ENCODE data around the gene IVD. TPM values are rescaled to one million over a fixed set of nuclear protein-coding genes. Genes with fewer than 3 reads are reported as not detected.

Gene IVD
- total and polyA plus RNA-seq, 5 donors from 2014 or later: 25.0 to 40.2 (median 32.9) TPM

DNA sequence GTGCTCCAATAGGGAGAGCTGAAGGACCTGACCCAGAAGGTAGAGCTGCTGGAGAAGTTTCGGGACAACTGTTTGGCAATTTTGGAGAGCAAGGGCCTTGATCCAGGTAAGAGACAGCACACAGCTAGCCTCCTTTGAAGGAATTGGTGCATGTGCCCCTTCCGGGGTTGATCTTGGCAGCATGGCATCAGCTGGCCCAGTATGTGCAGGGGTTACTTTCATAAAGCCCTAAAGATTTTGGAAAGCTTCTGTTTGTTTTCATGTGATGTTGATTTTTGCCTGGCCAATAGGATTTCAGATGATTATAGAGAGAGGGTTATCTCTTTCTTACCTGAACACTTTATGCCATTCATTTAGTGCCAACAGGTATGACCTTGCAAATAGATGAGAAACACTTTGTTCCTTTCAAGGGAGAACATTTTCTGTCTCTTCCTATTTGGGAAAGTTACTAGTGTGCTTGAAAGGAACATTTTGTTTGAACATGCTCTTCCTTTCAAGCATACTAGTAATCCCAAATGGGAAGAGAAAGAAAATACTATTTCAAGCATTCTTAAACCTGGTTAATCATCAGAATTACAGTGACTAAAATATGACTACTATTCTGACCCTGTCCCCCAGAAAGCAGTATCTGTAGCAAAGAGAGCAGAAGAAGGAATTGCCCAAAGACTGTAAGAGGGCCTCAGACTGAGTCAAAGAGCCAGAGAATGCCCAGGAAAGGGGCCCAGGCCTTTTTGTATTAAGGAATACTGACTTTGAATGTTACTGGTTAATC is 15.6 kb upstream of the IVD start:
- H3K4me3 ChIP-seq (ENCODE audit: low read depth, low read length): no peak overlapping the region
- ATAC-seq (ENCODE audit: low read depth in 2 of 2): no peak
- peaks cover 0 to 8% (median 1%) of the 10 kb centered on the region in 4 donors for H3K4me1 Mint-ChIP-seq
- no peak overlapping the region for H3K4me3 Mint-ChIP-seq
- no peak overlapping the region for H3K27ac ChIP-seq (ENCODE audit: insufficient read depth, low read length, poor library complexity, severe bottlenecking)
- H3K4me1 ChIP-seq (ENCODE audit: control insufficient read depth, insufficient read depth, low read length, poor library complexity, severe bottlenecking): no peaks in the 10 kb centered on the region
- peaks cover 46% of the 10 kb centered on the region for H3K36me3 Mint-ChIP-seq
- H3K27me3 Mint-ChIP-seq: no peaks in the 10 kb centered on the region
- H3K27ac Mint-ChIP-seq: peak overlapping the region in 1 of 3 donors; percentile 75
- H3K27me3 ChIP-seq (ENCODE audit: control insufficient read depth, insufficient read depth, low read length): no peaks in the 10 kb centered on the region
- no peaks in the 10 kb centered on the region for H3K9me3 Mint-ChIP-seq
- no peak for DNase-seq
- peaks cover 46% of the 10 kb centered on the region for H3K36me3 ChIP-seq (ENCODE audit: control insufficient read depth, insufficient read depth, low read length)
- H3K9me3 ChIP-seq (ENCODE audit: control insufficient read depth in 2 of 2, low read length in 2 of 2): no peaks in the 10 kb centered on the region

DNA sequence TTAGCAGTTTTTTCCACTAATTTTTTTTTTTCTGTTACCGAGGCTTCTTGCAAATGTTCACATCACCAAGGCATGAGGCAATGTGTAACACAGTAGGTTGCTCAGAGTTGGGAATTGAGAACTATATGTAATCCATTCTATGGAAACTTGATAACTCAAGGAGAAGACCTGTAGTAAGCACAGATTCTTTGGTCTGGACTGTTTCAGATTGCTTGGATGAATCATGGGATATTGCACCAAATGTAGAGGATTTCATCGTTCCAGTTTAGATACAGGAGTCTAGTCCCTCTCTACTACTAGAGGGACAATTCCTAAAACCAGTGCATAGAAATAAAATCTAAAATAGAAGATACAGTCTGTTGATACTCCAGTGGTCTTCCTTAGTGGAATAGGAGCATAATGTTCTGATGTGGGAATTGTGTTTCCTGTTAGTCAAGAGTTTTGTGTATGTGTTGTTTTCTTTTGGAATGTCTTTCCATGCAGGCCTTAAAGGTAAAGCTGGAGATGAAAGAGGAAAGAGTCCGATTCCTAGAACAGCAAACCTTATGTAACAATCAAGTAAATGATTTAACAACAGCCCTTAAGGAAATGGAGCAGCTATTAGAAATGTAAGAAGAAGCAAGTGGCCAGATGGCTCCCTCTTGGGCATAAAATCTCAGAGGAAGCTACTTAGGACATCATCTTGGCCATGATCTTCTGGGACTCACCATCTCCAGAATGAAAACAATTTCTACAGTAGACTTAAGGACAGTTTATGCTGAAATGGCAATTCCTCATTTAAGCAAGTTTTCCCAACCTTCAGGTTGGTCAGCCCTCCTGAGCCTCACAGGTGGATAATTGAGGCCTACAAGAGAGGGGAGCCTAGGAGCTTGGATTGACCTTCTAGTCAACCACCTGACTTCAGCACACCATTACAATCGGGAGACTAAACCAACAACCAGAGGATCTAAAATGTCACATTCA is 12.3 kb upstream of the IVD start:
- Mint-ChIP-seq H3K36me3 (peaks cover 32% of the 10 kb centered on the region), H3K4me3 (no peak overlapping the region), H3K4me1 (peaks cover 2 to 19% (median 4%) of the 10 kb centered on the region in 4 donors), H3K9me3 (no peaks in the 10 kb centered on the region), H3K27ac (peak overlapping the region in 1 of 3 donors; percentile 80), H3K27me3 (no peaks in the 10 kb centered on the region)
- Histone ChIP-seq H3K27me3 (ENCODE audit: control insufficient read depth, insufficient read depth, low read length) (no peaks in the 10 kb centered on the region), H3K9me3 (ENCODE audit: control insufficient read depth in 2 of 2, low read length in 2 of 2) (no peaks in the 10 kb centered on the region), H3K27ac (ENCODE audit: insufficient read depth, low read length, poor library complexity, severe bottlenecking) (no peak overlapping the region), H3K4me1 (ENCODE audit: control insufficient read depth, insufficient read depth, low read length, poor library complexity, severe bottlenecking) (peaks cover 5% of the 10 kb centered on the region), H3K4me3 (ENCODE audit: low read depth, low read length) (no peak overlapping the region), H3K36me3 (ENCODE audit: control insufficient read depth, insufficient read depth, low read length) (peaks cover 32% of the 10 kb centered on the region)
- DNase-seq (no peak), ATAC-seq (ENCODE audit: low read depth in 2 of 2) (no peak)

- Histone ChIP-seq H3K9me3 (ENCODE audit: control insufficient read depth in 2 of 2, low read length in 2 of 2) (no peaks in the 10 kb centered on the region), H3K27me3 (ENCODE audit: control insufficient read depth, insufficient read depth, low read length) (no peaks in the 10 kb centered on the region), H3K4me1 (ENCODE audit: control insufficient read depth, insufficient read depth, low read length, poor library complexity, severe bottlenecking) (peaks cover 12% of the 10 kb centered on the region), H3K4me3 (ENCODE audit: low read depth, low read length) (peak overlapping the region; percentile 62), H3K36me3 (ENCODE audit: control insufficient read depth, insufficient read depth, low read length) (peaks cover 9% of the 10 kb centered on the region), H3K27ac (ENCODE audit: insufficient read depth, low read length, poor library complexity, severe bottlenecking) (no peak overlapping the region)
- ATAC-seq (ENCODE audit: low read depth in 2 of 2) (no peak), DNase-seq (no peak)
- H3K4me1 Mint-ChIP-seq: peaks cover 10 to 22% (median 15%) of the 10 kb centered on the region in 4 donors
- peaks cover 7% of the 10 kb centered on the region for H3K36me3 Mint-ChIP-seq
- peak overlapping the region in 2 of 4 donors; percentile 62 to 75 for H3K4me3 Mint-ChIP-seq
- H3K27me3 Mint-ChIP-seq: no peaks in the 10 kb centered on the region
- H3K27ac Mint-ChIP-seq: peak overlapping the region in 2 of 3 donors; percentile 50 to 70
- no peaks in the 10 kb centered on the region for H3K9me3 Mint-ChIP-seq
Measured at GRCh38 chr15:40397688-40398412, 7.7 kb upstream of the IVD start.

- peaks cover 4% of the 10 kb centered on the region for H3K36me3 ChIP-seq (ENCODE audit: control insufficient read depth, insufficient read depth, low read length)
- DNase-seq: peak in 1 of 3 donors; percentile 51
- no peaks in the 10 kb centered on the region for H3K9me3 ChIP-seq (ENCODE audit: control insufficient read depth in 2 of 2, low read length in 2 of 2)
- no peaks in the 10 kb centered on the region for H3K27me3 Mint-ChIP-seq
- H3K4me3 ChIP-seq (ENCODE audit: low read depth, low read length): peak overlapping the region; percentile 62
- H3K27ac Mint-ChIP-seq: peak overlapping the region; percentile 21 to 70 (median 50)
- H3K27me3 ChIP-seq (ENCODE audit: control insufficient read depth, insufficient read depth, low read length): no peaks in the 10 kb centered on the region
- H3K4me1 Mint-ChIP-seq: peaks cover 10 to 19% (median 15%) of the 10 kb centered on the region in 4 donors
- no peaks in the 10 kb centered on the region for H3K9me3 Mint-ChIP-seq
- no peak overlapping the region for H3K27ac ChIP-seq (ENCODE audit: insufficient read depth, low read length, poor library complexity, severe bottlenecking)
- ATAC-seq (ENCODE audit: low read depth in 2 of 2): peak; percentile 50 to 58
- H3K4me3 Mint-ChIP-seq: peak overlapping the region in 3 of 4 donors; percentile 59 to 75 (median 62)
- H3K36me3 Mint-ChIP-seq: peaks cover 4% of the 10 kb centered on the region
- H3K4me1 ChIP-seq (ENCODE audit: control insufficient read depth, insufficient read depth, low read length, poor library complexity, severe bottlenecking): peaks cover 12% of the 10 kb centered on the region
Measured at GRCh38 chr15:40398413-40398873, 7.2 kb upstream of the IVD start.

- H3K36me3 ChIP-seq (ENCODE audit: control insufficient read depth, insufficient read depth, low read length): no peaks in the 10 kb centered on the region
- Mint-ChIP-seq H3K4me3 (no peak overlapping the region), H3K36me3 (no peaks in the 10 kb centered on the region), H3K27me3 (no peaks in the 10 kb centered on the region), H3K27ac (no peak overlapping the region), H3K4me1 (peaks cover 10 to 19% (median 17%) of the 10 kb centered on the region in 4 donors), H3K9me3 (no peaks in the 10 kb centered on the region)
- DNase-seq (no peak), ATAC-seq (ENCODE audit: low read depth in 2 of 2) (no peak)
- H3K27me3 ChIP-seq (ENCODE audit: control insufficient read depth, insufficient read depth, low read length): no peaks in the 10 kb centered on the region
- no peak overlapping the region for H3K27ac ChIP-seq (ENCODE audit: insufficient read depth, low read length, poor library complexity, severe bottlenecking)
- H3K4me1 ChIP-seq (ENCODE audit: control insufficient read depth, insufficient read depth, low read length, poor library complexity, severe bottlenecking): peaks cover 12% of the 10 kb centered on the region
- H3K9me3 ChIP-seq (ENCODE audit: control insufficient read depth in 2 of 2, low read length in 2 of 2): no peaks in the 10 kb centered on the region
- no peak overlapping the region for H3K4me3 ChIP-seq (ENCODE audit: low read depth, low read length)
Measured at GRCh38 chr15:40399370-40399769, 6.2 kb upstream of the IVD start.

GRCh38 chr15:40407330-40407990 is 1.9 kb downstream of the IVD start:
- Mint-ChIP-seq H3K4me1 (peaks cover 10 to 43% (median 28%) of the 10 kb centered on the region in 4 donors), H3K36me3 (peaks cover 26% of the 10 kb centered on the region), H3K27ac (peak overlapping the region; percentile 32 to 76 (median 56)), H3K27me3 (no peaks in the 10 kb centered on the region), H3K4me3 (peak overlapping the region; percentile 43 to 88 (median 58)), H3K9me3 (peaks cover 0 to 2% (median 0%) of the 10 kb centered on the region in 7 donors)
- peaks cover 27% of the 10 kb centered on the region for H3K36me3 ChIP-seq (ENCODE audit: control insufficient read depth, insufficient read depth, low read length)
- no peak for DNase-seq
- no peaks in the 10 kb centered on the region for H3K27me3 ChIP-seq (ENCODE audit: control insufficient read depth, insufficient read depth, low read length)
- H3K4me3 ChIP-seq (ENCODE audit: low read depth, low read length): no peak overlapping the region
- H3K4me1 ChIP-seq (ENCODE audit: control insufficient read depth, insufficient read depth, low read length, poor library complexity, severe bottlenecking): peaks cover 23% of the 10 kb centered on the region
- no peak for ATAC-seq (ENCODE audit: low read depth in 2 of 2)
- no peak overlapping the region for H3K27ac ChIP-seq (ENCODE audit: insufficient read depth, low read length, poor library complexity, severe bottlenecking)
- no peaks in the 10 kb centered on the region for H3K9me3 ChIP-seq (ENCODE audit: control insufficient read depth in 2 of 2, low read length in 2 of 2)

DNA sequence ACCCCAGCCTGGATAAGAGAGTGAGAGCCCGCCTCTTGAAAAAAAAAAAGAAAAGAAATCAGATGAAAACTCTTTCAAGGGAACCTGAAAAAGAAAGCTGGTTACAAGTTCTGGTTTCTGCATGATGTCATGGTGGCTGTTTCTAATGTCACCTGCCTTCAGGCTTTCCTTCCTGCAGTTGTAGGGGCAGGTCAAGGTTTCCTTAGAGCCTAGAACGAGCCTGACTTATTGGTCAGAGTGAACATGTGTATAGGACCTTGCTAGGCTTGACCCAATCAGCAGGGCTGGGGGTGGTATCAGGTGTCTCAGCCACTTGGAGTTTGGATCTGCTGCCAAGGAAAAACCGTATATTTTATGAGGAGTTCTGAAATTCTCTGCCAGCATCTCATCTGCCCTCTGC is 3.8 kb downstream of the IVD start:
- H3K4me1 Mint-ChIP-seq: peaks cover 10 to 40% (median 28%) of the 10 kb centered on the region in 4 donors
- ATAC-seq (ENCODE audit: low read depth in 2 of 2) (no peak), DNase-seq (peak in 1 of 3 donors; percentile 28)
- no peaks in the 10 kb centered on the region for H3K27me3 ChIP-seq (ENCODE audit: control insufficient read depth, insufficient read depth, low read length)
- H3K27ac ChIP-seq (ENCODE audit: insufficient read depth, low read length, poor library complexity, severe bottlenecking): no peak overlapping the region
- H3K4me3 Mint-ChIP-seq: no peak overlapping the region
- peaks cover 0 to 2% (median 0%) of the 10 kb centered on the region in 7 donors for H3K9me3 Mint-ChIP-seq
- no peaks in the 10 kb centered on the region for H3K9me3 ChIP-seq (ENCODE audit: control insufficient read depth in 2 of 2, low read length in 2 of 2)
- H3K27ac Mint-ChIP-seq: no peak overlapping the region
- peaks cover 32% of the 10 kb centered on the region for H3K36me3 Mint-ChIP-seq
- H3K4me3 ChIP-seq (ENCODE audit: low read depth, low read length): no peak overlapping the region
- H3K27me3 Mint-ChIP-seq: no peaks in the 10 kb centered on the region
- H3K4me1 ChIP-seq (ENCODE audit: control insufficient read depth, insufficient read depth, low read length, poor library complexity, severe bottlenecking): peaks cover 23% of the 10 kb centered on the region
- peaks cover 38% of the 10 kb centered on the region for H3K36me3 ChIP-seq (ENCODE audit: control insufficient read depth, insufficient read depth, low read length)
